Raji (cell line): Measurements from ENCODE around the gene SACM1L.

Experiments
- POLR2A ChIP-seq: IDR thresholded peaks from 2 replicates; pipeline ENCODE4 v1.6.1; 2011; ENCODE audit warnings: low read depth, low read length, control low read depth; ENCODE audit not compliant: insufficient read depth

Gene SACM1L

DNA sequence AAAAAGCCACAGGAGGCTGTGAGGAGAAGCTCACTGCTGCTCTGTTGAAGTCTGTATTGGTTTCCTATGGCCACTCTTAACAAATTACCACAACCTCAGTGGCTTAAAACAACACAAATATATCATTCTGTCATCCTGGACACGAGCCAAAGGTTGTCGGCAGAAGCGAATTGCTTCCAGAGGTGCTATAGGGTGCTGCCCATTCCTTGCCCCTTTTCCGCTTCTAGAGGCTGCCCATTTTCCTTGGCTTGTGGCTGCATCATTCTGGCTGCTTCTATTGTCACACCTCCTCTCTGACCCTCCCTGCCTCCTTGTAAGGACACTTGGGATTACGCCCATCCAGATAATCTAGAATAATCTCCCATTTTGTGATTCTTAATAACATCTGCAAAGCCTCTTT lies 6.4 kb upstream of the SACM1L start:
- no peak for TF ChIP-seq POLR2A

DNA sequence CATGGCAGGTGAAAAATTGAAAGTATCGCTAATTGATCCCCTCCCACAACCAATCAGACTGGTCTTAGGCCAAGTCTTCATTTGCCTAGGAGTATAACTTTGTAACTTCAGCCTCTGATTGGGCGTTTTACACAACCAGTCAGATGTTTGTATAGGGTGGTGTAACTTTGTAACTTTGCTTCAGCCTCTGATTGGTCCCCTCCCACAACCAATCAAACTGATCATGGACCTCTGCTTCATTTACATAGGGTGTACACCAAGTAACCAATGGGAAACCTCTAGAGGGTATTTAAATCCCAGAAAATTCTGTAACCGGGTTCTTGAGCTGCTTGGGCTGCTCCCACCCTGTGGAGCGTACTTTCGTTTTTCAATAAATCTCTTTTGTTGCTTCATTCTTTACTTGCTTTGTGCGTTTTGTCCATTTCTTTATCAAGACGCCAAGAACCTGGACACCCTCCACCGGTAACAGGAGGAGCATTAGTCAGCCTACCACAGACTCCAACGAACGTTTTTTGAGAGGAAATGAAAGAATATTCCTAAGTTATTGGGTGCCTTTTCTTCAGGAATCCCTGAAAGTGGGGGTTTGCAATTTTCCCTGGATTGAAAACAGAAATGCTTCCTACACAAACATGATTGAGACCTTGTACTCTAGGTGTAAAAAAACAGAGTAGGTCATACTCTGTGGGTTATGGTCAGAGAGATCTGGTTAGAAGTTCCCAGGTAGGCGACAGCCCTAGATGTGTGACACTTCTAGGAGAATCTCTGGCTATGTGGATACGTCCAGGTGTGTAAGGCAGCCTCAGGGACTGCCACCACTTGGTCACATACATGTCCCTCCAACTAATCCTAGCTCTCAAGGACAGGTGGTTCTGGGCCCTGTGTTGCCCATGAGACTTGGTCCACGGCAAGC lies 5.5 kb upstream of the SACM1L start:
- TF ChIP-seq POLR2A = no peak

DNA sequence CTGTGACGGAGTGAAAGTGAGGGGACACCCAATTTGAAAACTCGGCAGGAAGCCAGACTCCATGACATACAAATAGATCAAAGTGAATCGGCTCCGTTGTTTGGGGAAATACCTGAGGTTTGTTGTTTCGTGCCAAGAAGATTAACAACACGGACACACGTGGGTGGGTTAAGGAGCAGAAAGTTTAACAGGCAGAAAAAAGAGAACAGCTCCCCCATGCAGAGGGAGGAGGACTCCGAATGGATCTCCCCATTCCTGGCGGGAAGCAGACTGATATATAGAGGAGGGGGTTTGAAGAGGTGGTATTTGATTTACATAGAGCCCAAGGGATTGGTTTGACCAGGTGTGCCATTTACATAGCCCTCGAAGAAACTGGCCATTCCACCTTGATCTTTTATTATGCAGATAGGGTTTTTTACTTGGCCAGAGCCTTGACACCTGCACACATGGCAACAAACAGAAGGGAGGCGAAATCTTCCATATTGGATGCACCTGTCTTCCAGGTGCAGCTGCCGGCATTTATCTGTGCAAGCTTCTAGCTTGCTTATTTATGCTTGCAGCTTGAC lies 4.8 kb upstream of the SACM1L start:
- no peak for TF ChIP-seq POLR2A

DNA sequence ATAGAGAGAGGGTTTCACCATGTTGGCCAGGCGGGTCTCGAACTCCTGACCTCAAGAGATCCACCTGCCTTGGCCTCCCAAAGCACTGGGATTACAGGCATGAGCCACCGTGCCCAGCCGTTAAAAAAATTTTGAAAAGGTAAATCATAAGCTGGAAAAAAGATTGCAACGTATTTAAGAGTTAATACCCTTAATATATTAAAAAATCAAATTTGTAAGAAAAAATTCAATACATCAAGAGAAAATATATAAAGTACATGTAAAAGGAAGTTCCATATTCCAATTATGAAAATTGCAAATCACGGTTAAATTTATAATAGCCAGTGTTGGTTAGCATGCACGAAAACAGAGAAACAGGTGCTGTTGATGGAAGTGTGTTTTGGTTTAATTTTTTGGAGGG lies 2.3 kb upstream of the SACM1L start:
- TF ChIP-seq POLR2A = no peak

DNA sequence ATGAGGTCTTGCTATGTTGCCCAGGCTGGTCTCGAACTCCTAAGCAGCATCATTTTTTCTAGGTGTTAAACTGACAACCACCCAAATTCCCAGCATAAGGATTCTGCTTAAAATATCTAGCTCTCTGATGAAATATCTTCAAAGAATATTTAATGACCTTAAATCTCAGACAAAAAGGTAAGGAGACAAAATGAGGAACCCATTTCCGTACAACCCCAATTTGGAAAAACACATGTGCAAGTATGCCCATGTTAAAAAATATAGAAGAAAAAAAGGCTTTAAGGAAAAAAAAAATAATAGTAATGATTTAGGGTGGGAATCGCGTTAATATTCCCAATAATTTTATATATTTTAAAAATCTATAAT lies 1.4 kb upstream of the SACM1L start:
- no peak for TF ChIP-seq POLR2A

DNA sequence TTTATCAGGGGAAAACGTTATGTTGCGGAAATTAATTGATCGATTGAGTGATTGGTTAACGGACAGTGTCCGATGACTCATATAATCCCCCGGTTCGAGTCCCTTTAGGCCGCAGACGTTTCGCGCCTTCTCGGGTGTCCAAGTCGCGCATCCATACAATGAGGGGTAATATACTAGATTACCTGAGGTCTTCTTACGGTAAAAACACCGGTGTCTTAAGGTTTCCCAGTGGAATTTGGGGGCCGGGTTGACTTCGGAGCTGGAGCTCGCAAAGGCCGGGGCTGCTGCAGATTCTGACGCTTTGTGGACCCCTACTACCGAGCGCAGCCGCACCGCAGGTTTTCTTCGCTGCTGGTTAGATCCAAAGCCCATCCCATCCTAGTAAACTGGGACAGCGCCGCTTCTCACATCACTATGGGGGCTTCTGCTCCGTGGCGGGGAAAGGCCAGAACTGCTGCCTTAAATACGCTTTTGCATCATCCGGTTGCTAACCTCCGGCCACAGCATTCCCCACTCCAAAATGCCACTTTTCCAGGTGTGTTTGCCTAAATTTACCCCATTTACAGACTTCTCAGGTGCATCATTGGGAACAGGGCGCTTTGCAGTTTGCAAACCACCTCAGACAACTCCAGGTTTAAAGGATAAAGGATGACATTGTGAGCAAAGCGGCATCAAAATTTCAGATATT lies 858 bp upstream of the SACM1L start:
- no peak for TF ChIP-seq POLR2A

DNA sequence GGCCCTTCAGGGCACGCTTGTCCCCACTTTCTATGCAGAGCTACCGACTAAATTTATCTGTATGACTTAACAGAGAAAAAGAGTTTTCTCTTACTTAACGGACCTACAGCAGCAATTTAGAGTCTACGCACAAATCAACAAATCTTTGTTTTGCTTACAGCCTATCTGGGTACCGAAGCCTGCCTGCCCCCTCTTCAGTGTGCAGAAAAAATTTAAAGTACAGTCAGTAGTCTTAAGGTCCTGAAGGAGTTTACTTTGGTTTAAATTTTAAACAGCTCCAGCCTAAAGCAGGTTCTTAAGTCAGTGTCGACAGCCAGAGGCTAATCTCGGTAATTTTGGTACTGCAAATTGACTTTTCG lies 570 bp downstream of the SACM1L start:
- TF ChIP-seq POLR2A = no peak

DNA sequence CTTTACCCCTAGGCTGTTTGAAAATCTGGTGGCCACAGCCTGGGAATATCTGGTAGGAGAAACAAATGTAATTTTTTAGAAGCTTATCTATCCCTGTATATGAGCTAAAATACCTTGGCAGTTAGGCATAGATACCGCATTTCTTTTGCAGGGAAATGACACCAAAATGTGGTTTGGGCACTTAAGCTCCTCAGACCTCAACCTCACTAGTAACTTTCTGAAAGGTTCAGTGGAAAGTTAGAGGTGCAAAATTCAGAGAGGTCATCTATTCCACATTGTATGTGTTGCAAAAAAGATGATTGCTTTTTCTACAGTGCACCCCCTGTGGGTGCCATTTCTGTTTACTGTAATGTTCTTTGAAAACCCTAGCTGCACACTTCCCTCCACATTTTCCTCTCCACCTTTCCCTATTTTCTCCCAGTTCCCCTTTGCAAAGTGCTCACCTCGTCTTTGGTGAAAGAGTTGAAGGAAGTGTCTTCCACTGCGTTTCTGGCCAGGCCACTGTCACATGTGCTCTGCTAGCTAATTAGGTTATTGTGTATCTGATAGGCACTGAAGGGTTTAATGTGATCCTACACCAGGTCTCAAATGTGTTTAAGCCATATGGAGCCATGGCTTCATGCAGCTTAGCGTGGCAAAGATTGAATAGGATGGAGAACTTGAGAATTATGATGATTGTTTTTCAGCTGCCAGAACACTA lies 1.3 kb downstream of the SACM1L start:
- no peak for TF ChIP-seq POLR2A

DNA sequence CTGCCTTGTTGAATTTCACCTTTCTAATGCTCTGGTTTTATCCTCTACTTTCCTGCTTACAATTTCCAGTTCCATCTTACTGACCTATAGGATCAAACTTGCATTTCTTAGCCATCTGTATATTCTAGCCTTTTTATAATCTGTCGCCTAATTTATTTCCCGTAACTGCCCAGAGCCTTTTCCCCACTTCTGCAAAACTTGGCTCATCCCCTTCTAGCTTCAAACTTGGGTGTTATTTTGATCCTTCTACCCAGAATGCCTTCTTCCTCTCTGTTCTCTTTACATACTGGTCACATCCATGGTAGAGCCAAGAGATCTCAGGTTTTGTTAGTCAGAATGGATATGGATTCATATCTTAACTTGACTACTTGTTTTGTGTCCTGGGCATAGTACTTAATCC lies 2.6 kb downstream of the SACM1L start:
- TF ChIP-seq POLR2A = no peak

DNA sequence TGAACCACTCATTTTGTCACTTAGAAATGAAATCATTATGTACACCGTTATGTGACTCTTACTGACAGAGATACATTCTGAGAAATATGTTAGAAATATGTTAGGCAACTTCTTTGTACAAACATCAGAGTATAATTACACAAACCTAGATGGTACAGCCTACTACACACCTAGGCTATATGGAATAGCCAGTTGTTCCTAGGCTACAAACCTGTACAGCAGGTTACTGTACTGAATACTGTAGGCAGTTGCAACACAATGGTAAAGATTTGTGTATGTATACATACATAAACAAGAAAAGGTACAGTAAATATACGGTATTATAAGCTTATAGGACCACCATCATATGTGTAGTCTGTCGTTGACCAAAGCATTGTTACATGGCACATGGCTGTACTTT lies 3.7 kb downstream of the SACM1L start:
- no peak for TF ChIP-seq POLR2A

DNA sequence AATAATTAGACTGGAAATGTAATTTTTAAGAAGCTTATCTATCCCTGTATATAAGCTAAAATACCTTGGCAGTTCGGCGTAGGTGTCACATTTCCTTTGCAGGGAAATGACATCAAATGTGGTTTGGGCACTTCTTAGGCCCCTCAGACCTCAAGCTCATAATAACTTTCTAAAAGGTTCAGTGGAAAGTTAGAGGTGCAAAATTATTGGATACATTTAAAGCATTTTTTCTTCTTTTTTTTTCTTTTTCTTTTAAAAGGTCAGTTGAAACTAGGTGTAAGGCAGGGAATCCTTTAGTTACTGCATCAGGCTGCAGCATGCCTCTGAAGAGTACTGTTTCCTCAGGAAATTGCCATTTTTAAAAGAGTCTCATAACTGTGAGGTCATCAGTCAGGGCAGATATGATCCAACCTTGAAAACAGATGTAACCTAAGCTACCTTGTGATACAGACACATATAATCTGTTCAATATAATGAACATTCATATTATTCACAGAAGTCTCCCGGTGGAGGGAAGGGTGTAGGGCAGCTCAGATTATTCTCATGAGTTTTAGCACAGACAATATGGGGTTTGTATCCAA lies 4.8 kb downstream of the SACM1L start:
- TF ChIP-seq POLR2A = no peak

DNA sequence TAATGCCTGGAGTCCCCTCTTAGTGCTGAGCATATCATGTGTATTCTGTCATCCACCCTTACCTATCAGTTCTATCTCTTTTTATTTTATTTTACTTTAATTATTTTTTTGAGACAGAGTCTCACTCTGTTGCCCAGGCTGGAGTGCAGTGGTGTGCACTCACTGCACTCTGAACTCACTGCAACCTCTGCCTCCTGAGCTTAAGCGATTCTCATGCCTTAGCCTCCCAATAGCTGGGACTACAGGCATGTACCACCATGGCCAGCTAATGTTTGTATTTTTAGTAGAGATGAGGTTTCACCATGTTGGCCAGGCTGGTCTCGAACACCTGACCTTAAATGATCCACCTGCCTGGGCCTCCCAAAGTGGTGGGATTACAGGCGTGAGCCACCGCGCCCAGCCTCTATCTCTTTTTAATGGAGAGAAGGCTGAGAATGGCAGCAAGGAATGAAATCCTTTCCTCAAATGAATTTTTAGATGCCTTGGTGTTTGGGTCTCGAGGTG lies 11.4 kb downstream of the SACM1L start:
- TF ChIP-seq POLR2A = no peak

DNA sequence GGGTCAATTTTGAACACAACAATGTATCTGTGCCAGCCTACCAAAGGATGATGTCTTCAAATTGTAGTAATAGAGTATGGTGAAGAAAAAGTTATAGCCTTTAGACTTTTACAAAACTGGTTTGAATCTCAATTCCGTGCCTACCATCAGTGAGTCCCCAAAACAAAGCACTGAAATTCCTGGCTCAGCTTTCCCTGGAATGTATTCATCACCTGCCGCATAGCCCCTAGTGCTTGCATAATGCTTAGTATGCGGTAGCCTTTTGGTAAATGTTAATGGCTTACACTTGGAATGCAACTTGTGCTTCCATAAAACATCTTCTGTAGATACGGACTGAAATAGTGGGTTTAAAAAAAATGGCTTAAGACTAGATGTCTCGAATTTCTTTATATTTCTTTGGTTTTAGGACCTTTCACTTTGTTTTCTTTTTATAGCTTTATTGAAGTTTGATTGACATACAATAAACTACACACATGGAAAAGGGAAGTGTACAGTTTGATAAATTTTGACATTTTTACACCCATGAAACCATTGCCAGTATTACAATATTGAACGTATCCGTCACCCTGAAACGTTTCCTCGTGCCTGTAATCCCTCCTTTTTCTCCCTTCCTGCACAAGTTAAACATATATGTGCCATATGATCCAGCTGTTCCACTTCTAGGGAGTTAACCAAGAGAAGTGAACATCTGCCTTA lies 12.1 kb downstream of the SACM1L start:
- no peak for TF ChIP-seq POLR2A

DNA sequence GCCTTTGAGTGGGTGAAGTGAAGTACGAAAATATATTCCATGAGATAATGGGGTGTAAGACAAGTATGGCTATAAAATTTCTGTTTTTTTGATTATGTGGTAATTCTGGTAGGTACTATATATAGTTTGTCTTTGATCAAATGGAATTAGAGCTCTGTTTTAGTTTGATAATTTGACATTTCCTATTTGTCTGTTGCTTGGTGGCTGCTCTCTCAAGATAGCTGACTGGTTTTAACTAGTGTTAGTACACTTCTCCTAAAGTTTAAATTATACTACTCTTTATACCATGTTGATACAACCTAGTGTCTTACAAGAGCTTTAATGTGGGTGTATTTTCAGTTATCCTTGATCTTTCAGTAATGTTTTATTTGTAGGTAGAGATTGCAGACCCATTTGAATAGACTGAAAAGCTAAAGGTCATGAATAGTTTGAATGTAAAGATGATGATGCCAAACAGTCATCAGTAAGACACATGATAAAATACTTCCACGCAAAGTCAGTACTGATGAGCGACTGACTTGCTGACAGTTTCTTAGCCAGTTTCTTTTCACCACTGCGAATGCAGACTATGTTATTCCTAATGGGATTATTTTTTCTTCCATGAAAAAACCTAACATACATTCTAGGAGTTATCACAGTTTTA lies 15.2 kb downstream of the SACM1L start:
- no peak for TF ChIP-seq POLR2A
